PC-9 (cell line): ENCODE results near the gene SMKR1. TPM values are rescaled to one million over a fixed set of nuclear protein-coding genes. Genes with fewer than 3 reads are reported as not detected.

ENCODE experiments used
- BruUV-seq: library from RNA; stranded (reverse); fragments of 400-500 nt; replicated peaks from 2 replicates; lab custom pipeline; 2021; lab: Mats Ljungman, UMichigan
- CTCF ChIA-PET: fragments of 300-600 bp; sonication (Branson Sonifier 250); formaldehyde crosslinking; loops from one replicate; lab custom pipeline; 2022; ENCODE audit warnings: antibody characterized with exemption; lab: Charles Lee
- POLR2A ChIA-PET: fragments of 300-600 bp; sonication (Branson Sonifier 250); formaldehyde crosslinking; loops from one replicate; lab custom pipeline; 2022; ENCODE audit warnings: antibody characterized with exemption; ENCODE audit not compliant: unreplicated experiment; lab: Charles Lee
- DNase-seq, 2 experiments: peaks; one replicate each; pipeline versions ENCODE4 v3.0.0 to v3.0.0-alpha.2; 2015 to 2022; ENCODE audit warnings: mixed read lengths in 1 of 2
- H2AFZ ChIP-seq: fragments of 200-600 bp; sonication (generic); 2 replicates; pipeline ENCODE4 v1.8.1; 2017; ENCODE audit warnings: antibody characterized with exemption
- H3F3A ChIP-seq: fragments of 200-600 bp; sonication (generic); 2 replicates; pipeline ENCODE4 v1.8.1; 2017; ENCODE audit warnings: antibody characterized with exemption, mild to moderate bottlenecking, low read depth; ENCODE audit not compliant: insufficient read depth
- H3K27ac ChIP-seq: fragments of 200-600 bp; sonication (generic); 2 replicates; pipeline ENCODE4 v1.6.1; 2016; ENCODE audit warnings: mixed run types
- H3K27me3 ChIP-seq: fragments of 200-600 bp; sonication (generic); 2 replicates; pipeline ENCODE4 v1.6.1; 2016; ENCODE audit warnings: low read depth, mixed run types; ENCODE audit not compliant: insufficient read depth
- H3K36me3 ChIP-seq: fragments of 200-600 bp; sonication (generic); 2 replicates; pipeline ENCODE4 v1.6.1; 2016; ENCODE audit warnings: low read depth, mixed run types
- H3K4me1 ChIP-seq: fragments of 200-600 bp; sonication (generic); replicated peaks from 2 replicates; pipeline ENCODE4 v1.6.1; 2016; ENCODE audit warnings: mixed run types; ENCODE audit not compliant: insufficient read depth
- H3K4me2 ChIP-seq: fragments of 200-600 bp; sonication (generic); 2 replicates; pipeline ENCODE4 v1.6.1; 2017; ENCODE audit warnings: mixed run types
- H3K4me3 ChIP-seq: fragments of 200-600 bp; sonication (generic); 2 replicates; pipeline ENCODE4 v1.6.1; 2016; ENCODE audit warnings: mixed run types
- H3K79me2 ChIP-seq: fragments of 200-600 bp; sonication (generic); 2 replicates; pipeline ENCODE4 v1.6.1; 2017; ENCODE audit warnings: low read depth, mixed run types
- H3K9me2 ChIP-seq: fragments of 200-600 bp; sonication (generic); 2 replicates; pipeline ENCODE4 v1.8.1; 2017; ENCODE audit warnings: mild to moderate bottlenecking; ENCODE audit not compliant: insufficient read depth
- H3K9me3 ChIP-seq: fragments of 200-600 bp; sonication (generic); 2 replicates; pipeline ENCODE4 v1.8.1; 2016; ENCODE audit warnings: low read depth; ENCODE audit not compliant: insufficient read depth
- H4K20me1 ChIP-seq: fragments of 200-600 bp; sonication (generic); 2 replicates; pipeline ENCODE4 v1.8.1; 2017; ENCODE audit not compliant: insufficient read depth
- CTCF ChIP-seq: fragments of 200-600 bp; sonication (generic); conservative IDR thresholded peaks from 2 replicates; pipeline ENCODE4 v1.6.1; 2017; ENCODE audit warnings: mixed run types, antibody characterized with exemption, mild to moderate bottlenecking, moderate library complexity
- EZH2 ChIP-seq: fragments of 200-600 bp; sonication (generic); IDR thresholded peaks from 2 replicates; pipeline ENCODE4 v1.8.0; 2017; ENCODE audit warnings: antibody characterized with exemption, low read depth
- intact Hi-C: fragments of 100-400 bp; cut with micrococcal nuclease; formaldehyde crosslinking; loops from one replicate; pipeline ENCODE4 v1.10.0; 2022; ENCODE audit not compliant: unreplicated experiment
- total RNA-seq: library from RNA; stranded (reverse); gene quantifications from 2 replicates; pipeline ENCODE4 v1.2.3, GENCODE V29; 2021

SMKR1 gene
- total RNA-seq, 1 experiment from 2014 or later, result 8.3 TPM

GRCh38 chr7:129553899-129554461 lies 51.6 kb downstream of the SMKR1 start:
- no TSS peak for BruUV-seq
- Histone ChIP-seq H4K20me1 (no peaks in the 10 kb centered on the region), H2AFZ (no peak overlapping the region), H3K4me3 (no peak overlapping the region), H3F3A (0 out of 2 replicates have a peak, but pooled peaks cover 3% of the 10 kb centered on the region), H3K79me2 (no peaks in the 10 kb centered on the region), H3K9me2 (no peaks in the 10 kb centered on the region), H3K27ac (no peak overlapping the region), H3K4me1 (no peaks in the 10 kb centered on the region), H3K27me3 (no peaks in the 10 kb centered on the region), H3K4me2 (no peak overlapping the region), H3K36me3 (no peaks in the 10 kb centered on the region), H3K9me3 (no peaks in the 10 kb centered on the region)
- no peak for DNase-seq
- CTCF ChIA-PET, result no interaction called here
- intact Hi-C loops, result no loop called here
- POLR2A ChIA-PET, result interaction anchor here (0.7 kb wide), 1 partner anchor 51 kb away, joined by 6 read pairs; no protein-coding TSS in a partner anchor
- TF ChIP-seq CTCF (no peak), EZH2 (no peak)

GRCh38 chr7:129556607-129557133 lies 54.3 kb downstream of the SMKR1 start:
- no peak overlapping the region for H3K4me3 ChIP-seq
- H3K36me3 ChIP-seq, result no peaks in the 10 kb centered on the region
- no peak overlapping the region for H3K27ac ChIP-seq
- H3K9me3 ChIP-seq, result no peaks in the 10 kb centered on the region
- no peaks in the 10 kb centered on the region for H3K9me2 ChIP-seq
- no TSS peak for BruUV-seq
- no peaks in the 10 kb centered on the region for H3K4me1 ChIP-seq
- no peaks in the 10 kb centered on the region for H3K27me3 ChIP-seq
- no peak overlapping the region for H3K4me2 ChIP-seq
- H2AFZ ChIP-seq, result no peak overlapping the region
- no peak for TF ChIP-seq CTCF
- no peak for TF ChIP-seq EZH2
- CTCF ChIA-PET, result no interaction called here
- DNase-seq, result no peak
- H3K79me2 ChIP-seq, result no peaks in the 10 kb centered on the region
- POLR2A ChIA-PET, result no interaction called here
- intact Hi-C loops, result no loop called here
- 0 out of 2 replicates have a peak, but pooled peaks cover 3% of the 10 kb centered on the region for H3F3A ChIP-seq
- H4K20me1 ChIP-seq, result no peaks in the 10 kb centered on the region

GRCh38 chr7:129557686-129558481 lies 55.6 kb downstream of the SMKR1 start:
- intact Hi-C loops, result no loop called here
- H3K9me3 ChIP-seq, result no peaks in the 10 kb centered on the region
- DNase-seq, result no peak
- H3K36me3 ChIP-seq, result no peaks in the 10 kb centered on the region
- no peaks in the 10 kb centered on the region for H3K4me1 ChIP-seq
- no peak overlapping the region for H3K27ac ChIP-seq
- H3F3A ChIP-seq, result 0 out of 2 replicates have a peak, but pooled peaks cover 3% of the 10 kb centered on the region
- no peaks in the 10 kb centered on the region for H3K79me2 ChIP-seq
- CTCF ChIA-PET, result no interaction called here
- no peaks in the 10 kb centered on the region for H3K9me2 ChIP-seq
- H3K27me3 ChIP-seq, result no peaks in the 10 kb centered on the region
- no peaks in the 10 kb centered on the region for H4K20me1 ChIP-seq
- no peak overlapping the region for H3K4me3 ChIP-seq
- POLR2A ChIA-PET, result no interaction called here
- no peak overlapping the region for H3K4me2 ChIP-seq
- no peak for TF ChIP-seq EZH2
- no peak for TF ChIP-seq CTCF
- BruUV-seq, result no TSS peak
- no peak overlapping the region for H2AFZ ChIP-seq
